GM12873 (cell line): Measurements from ENCODE around the gene IGF2BP1.

Source experiments
- CTCF ChIP-seq: IDR thresholded peaks from 2 replicates; pipeline ENCODE4 v1.5.1; 2012; ENCODE audit warnings: low read depth, mild to moderate bottlenecking, moderate library complexity, low read length, control low read depth; ENCODE audit not compliant: insufficient read depth; ENCODE audit errors: missing control alignments

Gene IGF2BP1

DNA sequence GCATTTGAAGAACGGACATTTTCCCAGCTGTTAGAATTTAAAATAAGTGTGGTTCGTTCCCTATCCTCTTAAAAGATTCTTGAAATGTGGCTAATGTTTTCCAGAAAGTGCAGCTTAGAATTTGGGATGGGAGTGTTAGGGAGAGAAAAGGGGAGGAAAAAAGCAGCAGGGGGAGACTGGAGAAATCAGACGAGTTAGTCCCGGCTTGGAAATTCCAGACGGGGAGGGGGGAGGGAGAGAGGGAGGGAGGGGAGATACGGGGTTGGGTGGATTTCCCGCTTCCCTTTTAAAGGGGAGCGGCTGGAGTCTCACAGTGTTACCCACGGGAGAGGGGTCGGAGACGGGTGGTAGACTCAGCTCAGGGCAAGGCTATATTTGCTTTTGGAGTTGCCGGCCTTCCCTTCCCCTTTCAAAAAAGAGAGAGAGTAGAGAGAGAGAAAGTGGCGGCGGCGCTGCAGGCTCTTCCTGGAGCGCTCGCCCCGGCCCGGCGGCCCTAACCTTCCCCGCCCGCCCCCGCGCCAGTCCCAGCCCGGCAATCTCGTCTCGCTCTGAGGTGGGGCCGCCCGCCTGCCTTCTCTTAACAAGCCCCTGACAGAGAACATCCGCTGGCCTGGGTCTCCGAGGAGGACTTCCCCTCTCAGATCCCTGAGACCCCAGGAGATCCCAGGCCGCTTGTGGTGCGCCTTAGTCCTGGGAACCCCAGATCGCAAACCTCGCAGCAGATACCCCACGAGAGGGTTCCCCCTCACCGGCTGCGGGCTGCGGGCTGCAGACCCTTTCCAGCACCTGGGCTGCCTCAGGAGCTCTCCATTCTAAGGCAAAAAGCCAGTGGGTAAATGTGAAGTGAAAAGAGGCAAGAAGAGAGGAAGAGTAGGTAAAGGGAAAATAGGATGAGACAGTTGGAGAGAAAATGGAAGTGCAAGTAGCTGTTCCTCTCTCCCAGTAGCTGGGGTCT is 6.6 kb downstream of the IGF2BP1 start:
- no peak for TF ChIP-seq CTCF

- no peak for TF ChIP-seq CTCF
Measured at GRCh38 chr17:49005140-49005539, 8.0 kb downstream of the IGF2BP1 start.

DNA sequence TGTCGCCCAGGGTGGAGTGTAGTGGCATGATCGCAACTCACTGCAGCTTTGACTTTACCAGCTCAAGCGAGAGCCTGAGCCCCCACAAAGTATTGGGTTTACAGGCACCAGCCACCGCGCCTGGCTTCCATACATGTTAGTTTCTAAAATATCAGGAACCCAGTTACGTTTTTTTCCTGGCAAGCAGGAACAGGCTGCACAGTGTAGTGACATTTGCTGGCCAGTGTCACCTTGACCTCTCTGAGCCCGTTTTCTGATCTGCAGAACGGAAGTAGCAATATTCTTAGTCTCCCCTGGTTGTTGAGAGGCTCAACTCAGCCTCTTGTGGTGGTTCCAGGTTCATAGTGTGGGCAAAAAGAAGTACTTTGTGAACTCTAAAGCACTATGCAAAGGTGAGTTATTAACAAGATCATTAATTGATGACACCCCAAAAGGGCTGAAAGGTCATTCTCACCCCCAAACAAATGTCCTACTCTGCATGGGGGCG is 15.6 kb downstream of the IGF2BP1 start:
- TF ChIP-seq CTCF, result no peak

GRCh38 chr17:49013311-49014213 is 16.4 kb downstream of the IGF2BP1 start:
- TF ChIP-seq CTCF, result no peak

DNA sequence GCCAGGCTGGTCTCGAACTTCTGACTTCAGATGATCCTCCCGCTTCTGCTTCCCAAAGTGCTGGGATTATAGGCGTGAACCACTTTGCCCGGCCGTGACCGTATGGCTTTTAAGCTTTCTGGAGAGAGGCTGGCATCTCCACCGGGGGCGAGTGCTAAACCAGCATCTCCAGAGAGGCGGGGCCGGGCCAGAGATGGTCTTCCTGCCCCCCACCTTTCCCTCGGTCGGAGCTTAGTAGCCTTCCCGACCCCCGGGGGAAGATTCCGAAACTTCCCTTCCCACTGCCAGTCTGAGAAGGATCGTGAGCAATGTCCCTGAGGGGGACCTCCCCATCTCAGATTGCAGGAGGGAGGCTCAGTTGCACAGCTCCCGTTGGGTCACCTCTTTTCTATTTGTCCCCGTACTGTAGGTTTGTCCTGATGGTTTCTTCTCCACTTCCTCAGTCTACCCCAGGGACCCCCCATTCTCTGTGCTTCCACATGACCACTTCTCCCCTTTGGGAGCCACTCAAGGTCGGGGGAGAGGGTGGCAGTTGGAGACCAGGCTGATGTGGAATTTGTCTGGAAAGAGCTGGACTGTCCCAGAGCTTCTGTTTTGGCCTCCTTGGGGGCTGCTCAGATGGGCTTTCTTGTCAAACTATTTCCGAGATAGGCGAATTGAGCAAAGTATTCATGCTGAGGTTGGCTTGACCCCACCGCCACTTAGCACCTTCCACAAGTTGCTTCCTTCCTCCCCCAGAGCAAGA is 18.2 kb downstream of the IGF2BP1 start:
- TF ChIP-seq CTCF, result no peak

- no peak for TF ChIP-seq CTCF
Measured at GRCh38 chr17:49015924-49016774, 19.0 kb downstream of the IGF2BP1 start.
